NCI-H1417 treated with DMSO at 0.1 percent for 48 hours (cell line): ENCODE results near the gene CCDC30.
"Not testable (repeated sequence)": the region's sequence is repeated elsewhere in the genome, so short reads cannot be mapped to it uniquely, and the experiment has no call there.

Experiments used
- DNase-seq: peaks from one replicate; lab custom pipeline; 2025; lab: John Stamatoyannopoulos, UW

The CCDC30 gene

GRCh38 chr1:42453386-42453785, 9.7 kb upstream of the CCDC30 start:
- no peak for DNase-seq

DNA sequence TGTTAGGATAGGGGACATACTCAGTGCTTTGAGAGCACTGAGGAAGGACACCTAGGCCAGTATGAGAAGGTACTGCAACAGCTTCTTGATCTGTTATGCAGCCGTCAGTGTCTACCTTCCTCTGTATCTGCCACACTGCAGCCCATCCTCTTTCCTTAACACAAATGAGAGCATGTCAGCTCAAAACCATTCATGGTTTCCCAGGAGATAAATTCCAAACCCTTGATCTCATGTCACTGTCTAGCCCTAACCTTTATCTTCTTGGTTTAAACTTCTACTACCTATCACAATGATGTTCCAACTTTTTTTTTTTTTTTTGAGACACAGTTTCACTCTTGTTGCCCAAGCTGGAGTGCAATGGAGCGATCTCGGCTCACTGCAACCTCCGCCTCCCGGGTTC, 8.7 kb upstream of the CCDC30 start:
- no peak for DNase-seq

DNA sequence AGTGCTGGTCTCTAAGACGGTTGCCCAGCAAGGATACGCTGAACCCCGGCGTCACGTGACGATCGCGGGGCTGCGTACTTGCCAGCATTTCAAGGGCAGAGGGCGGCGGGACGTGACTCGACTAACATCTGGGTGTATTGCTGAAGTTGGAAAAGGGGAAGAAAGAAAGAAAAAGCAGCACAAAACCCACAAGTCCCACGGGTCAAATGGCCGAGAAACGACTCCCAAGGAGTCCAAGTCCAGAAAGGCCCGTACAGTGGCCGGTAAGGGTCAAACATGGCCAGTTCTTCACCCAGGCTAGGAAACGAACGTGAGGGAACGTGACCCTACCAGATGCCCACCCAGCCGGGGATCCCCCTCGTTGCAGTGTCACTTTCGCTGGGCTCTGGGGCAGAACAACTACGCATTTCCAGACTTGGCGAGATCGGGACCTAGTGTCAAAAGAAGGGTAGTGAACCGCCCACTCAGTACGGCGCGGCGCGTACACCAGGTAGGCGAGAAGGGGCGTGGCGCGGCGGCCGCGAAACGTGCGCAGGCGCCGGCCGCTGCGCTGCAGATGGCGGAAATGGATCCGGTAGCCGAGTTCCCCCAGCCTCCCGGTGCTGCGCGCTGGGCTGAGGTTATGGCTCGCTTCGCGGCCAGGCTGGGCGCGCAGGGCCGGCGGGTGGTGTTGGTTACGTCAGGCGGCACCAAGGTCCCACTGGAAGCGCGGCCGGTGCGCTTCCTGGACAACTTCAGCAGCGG, 6.9 kb upstream of the CCDC30 start, which contains the start of the genes PPCS and ZMYND12:
TSS of gene PPCS (plus strand) at position 534 of the 744 bp plus-strand sequence. CDS start at position 557, 23 bp downstream.
TSS of gene ZMYND12 (minus strand) at position 13 of the 744 bp plus-strand sequence. CDS start 25 bp downstream, outside the sequence.
- DNase-seq, result peak; percentile 77

DNA sequence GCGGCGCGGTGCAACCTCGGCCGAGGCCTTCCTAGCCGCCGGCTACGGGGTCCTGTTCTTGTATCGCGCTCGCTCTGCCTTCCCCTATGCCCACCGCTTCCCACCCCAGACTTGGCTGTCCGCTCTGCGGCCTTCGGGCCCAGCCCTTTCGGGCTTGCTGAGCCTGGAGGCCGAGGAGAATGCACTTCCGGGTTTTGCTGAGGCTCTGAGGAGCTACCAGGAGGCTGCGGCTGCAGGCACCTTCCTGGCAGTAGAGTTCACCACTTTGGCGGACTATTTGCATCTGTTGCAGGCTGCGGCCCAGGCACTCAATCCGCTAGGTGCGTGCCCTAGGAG, 6.4 kb upstream of the CCDC30 start:
- no peak for DNase-seq

- no peak for DNase-seq
Observed at GRCh38 chr1:42461196-42461595, 1.9 kb upstream of the CCDC30 start.

- DNase-seq, result no peak
Observed at GRCh38 chr1:42463921-42464320, 835 bp downstream of the CCDC30 start.

DNA sequence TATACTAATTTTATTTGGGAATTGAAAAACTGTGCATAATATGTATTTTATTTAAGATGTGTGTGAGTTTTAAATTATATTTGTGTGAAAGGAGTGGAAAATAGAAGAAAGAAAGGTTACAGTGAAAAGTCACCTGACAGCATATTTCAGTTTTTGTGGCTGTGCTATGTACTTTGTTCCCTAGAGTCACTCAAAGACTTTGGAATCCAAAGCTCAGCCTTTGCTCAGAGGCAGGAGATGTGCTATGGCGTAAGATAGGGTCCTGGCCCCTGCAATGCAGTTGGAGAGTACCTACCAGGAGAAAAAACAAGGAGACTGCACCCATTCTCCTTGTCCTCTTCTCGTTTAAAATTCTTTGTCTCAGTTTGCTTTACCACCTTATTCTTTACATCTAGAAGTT, 2.9 kb downstream of the CCDC30 start:
- DNase-seq, result no peak

DNA sequence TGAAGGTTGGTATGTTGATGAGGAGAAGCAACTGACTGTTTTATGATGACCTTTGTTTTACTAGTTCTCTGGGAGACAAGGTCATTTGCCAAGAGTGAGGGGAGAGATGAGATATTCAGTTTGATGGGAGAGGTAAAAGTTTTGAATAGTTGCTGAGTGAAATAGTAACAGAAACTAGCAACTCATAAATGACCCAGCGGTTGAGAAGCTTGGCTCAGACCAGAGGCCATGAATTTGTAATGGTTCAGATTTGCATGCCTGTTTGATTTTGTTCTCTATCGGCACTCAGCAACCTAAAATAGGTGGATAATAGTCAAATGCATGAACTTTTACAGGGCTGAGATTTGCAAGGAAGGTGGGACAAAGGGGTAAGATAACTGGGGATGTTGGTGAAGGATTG, 6.6 kb downstream of the CCDC30 start:
- DNase-seq, result no peak

GRCh38 chr1:42476605-42477004, 13.5 kb downstream of the CCDC30 start:
- no peak for DNase-seq

DNA sequence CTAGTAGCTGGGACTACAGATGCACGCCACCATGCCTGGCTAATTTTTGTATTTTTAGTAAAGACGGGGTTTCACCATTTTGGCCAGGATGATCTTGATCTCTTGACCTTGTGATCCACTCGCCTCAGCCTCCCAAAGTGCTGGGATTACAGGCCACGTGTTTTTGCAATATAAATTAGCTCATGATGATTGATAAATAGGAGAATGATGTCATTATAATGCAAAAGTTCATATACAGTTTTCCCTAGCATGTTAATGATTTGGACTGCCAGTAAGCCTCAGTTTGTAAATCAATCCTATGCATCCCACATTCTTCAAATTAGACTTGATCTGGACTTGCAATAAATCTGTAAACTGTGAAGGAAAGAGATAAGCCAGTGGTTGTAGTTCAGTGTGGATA, 14.3 kb downstream of the CCDC30 start:
- not testable (repeated sequence) for DNase-seq

DNA sequence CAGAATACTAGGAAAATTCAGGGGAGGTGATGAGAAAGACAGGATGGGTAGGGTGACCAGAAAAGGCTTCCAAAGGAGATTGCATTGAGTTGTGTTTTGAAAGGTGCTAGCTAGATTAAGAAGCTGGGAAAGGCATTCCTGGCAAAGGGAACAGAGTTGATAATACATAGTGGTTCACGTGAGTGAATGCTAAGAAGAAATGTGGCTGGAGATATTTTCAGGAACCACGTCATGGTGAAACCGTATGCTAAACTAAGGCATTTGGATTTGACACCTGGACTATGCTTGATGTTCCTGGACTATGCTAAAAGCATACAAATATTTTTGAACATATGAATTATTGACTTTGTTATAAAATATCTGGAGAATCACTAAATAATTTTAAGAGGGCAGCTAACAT, 14.7 kb downstream of the CCDC30 start:
- no peak for DNase-seq

- DNase-seq, result no peak
Observed at GRCh38 chr1:42479621-42480020, 16.5 kb downstream of the CCDC30 start.

DNA sequence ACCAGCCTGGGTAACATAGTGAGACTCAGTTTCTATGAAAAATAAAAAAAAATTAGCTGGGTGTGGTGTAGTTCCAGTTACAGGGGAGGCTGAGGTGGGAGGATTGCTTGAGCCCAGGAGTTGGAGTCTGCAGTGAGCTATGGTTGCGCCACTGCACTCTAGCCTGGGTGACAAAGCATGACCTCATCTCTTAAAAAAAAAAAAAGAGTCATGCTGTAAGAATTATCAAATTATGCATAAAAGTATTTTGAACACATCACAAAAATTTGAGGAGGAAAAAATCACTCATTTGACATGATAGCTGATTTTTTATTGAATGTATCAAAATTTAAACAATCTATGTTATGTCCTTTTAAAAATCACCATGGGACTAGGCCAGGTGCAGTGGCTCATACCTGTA, 17.8 kb downstream of the CCDC30 start:
- no peak for DNase-seq

GRCh38 chr1:42482635-42483153, 19.6 kb downstream of the CCDC30 start:
- DNase-seq, result no peak

DNA sequence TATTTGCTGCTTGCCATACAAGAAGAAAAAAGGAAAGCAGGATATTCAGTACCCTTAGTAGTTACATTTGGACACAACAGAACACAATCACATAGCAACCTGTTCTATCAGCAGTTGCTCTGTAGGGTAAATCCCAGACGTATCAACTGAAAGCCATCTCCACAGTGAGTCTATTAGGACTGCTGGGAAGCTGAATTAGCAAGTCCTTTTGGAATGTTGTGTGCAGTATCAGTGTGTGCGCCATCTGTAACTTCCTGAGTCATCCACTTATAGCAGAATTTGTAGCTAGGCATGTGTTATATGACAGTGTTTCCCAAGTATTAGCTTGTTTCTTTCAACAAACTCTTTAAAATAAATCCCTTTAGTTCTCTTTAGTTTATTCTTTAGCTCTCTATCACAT, 21.3 kb downstream of the CCDC30 start:
- DNase-seq, result no peak

- no peak for DNase-seq
Observed at GRCh38 chr1:42490237-42490636, 27.2 kb downstream of the CCDC30 start.

DNA sequence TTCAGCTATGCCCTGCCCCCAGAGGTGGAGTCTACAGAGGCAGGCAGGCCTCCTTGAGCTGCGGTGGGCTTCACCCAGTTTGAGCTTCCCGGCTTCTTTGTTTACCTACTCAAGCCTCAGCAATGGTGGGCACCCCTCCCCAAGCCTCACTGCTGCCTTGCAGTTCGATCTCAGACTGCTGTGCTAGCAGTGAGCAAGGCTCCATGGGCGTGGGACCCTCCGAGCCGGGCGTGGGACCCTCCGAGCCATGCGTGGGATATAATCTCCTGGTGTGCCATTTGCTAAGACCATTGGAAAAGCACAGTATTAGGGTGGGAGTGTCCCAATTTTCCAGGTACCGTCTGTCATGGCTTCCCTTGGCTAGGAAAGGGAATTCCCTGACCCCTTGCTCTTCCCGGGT, 38.9 kb downstream of the CCDC30 start:
- DNase-seq, result not testable (repeated sequence)

DNA sequence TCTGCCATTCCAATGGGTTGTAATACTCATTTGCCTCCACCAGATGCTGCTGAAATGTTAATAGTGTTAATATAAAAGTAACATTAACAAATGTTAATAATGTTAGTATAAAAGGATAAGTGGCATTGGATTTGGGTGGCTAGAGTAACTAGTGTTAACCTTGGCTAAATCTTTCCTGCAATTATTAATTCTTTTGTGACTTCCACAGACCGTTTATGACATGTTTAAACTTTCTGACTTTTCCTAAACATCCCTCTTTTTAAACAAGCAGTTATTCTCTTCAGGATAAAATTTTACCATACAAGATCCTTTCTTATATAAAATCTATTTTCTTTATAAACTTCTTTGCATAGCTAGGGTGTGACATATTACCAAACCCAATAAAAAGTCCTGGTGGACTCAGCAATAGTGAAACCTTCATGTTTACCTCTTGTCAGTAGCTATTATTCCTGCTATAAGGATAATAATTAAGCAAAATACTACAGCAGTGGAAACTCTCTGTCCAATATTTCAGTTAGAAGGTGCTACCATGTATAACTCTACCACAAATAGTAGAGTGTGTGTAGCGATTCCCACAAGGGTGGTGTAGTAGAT, 41.5 kb downstream of the CCDC30 start:
- DNase-seq, result no peak

DNA sequence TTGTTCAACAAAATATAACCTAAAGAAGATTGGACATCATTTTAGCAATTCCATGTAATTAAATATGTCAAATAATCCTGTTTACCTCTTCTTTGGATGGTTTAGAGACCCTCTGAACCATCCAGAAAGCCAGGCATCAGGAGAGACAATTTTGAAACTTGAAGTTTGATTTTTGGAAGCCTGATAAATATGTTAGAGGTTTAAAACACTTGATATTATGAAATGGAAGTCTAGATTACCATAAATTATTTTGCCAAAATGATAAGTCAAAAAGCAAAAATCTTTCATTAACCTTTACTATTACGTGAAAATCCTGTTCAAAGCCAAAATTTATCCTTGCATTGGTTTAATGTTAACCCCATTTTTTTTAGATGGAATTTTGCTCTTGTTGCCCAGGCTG, 43.5 kb downstream of the CCDC30 start:
- DNase-seq, result no peak

- DNase-seq, result not testable (repeated sequence)
Observed at GRCh38 chr1:42511581-42512155, 48.6 kb downstream of the CCDC30 start.

GRCh38 chr1:42518908-42519307, 55.8 kb downstream of the CCDC30 start:
- no peak for DNase-seq

DNA sequence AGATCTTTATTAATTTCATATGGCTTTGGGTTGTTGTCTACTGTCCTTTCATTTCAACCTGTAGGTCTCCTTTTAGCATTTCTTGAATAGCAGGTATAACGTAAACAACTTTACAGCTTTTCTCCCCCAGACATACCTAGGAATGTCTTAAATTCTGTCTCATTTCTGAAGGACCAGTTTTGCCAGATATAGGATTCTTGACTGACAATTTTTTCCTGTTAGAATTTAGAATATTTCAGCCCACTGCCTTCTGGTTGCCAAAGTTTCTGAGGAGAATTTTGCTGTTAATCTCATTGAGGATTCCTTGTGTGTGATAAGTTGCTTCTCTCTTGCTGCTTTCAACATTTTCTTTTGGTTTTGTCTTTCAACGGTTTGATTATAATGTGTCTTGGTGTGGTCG, 60.1 kb downstream of the CCDC30 start:
- no peak for DNase-seq

- DNase-seq, result no peak
Observed at GRCh38 chr1:42524330-42524729, 61.2 kb downstream of the CCDC30 start.
